ENCODE measurements around the gene FRK. TPM values are rescaled to one million over a fixed set of nuclear protein-coding genes. Genes with fewer than 3 reads are reported as not detected.
"Not testable (repeated sequence)": the region's sequence is repeated elsewhere in the genome, so short reads cannot be mapped to it uniquely, and the experiment has no call there.

FRK gene
- total and polyA plus RNA-seq, 7 donors: 0.10 to 4.2 (median 1.4) TPM

DNA sequence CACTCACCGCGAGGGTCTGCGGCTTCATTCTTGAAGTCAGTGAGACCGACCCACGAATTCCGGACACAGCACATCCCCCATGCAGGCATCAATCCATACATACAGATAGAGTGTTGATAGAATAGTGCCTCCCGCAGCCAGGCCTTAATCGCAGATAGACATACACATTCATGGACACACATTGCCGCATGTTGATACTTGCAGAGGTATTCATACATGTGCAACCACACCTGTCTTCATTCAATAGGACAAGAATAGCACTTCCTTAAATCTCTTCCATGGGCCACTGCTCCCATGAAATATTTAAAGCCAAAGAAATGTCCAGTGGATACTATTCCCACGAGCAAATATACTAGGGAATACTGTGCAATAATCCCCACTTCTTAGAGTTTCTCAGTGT is 170.5 kb downstream of the FRK start:
- Histone ChIP-seq H3K4me1 (no peaks in the 10 kb centered on the region), H3K27me3 (ENCODE audit: insufficient read depth in 3 of 3, low read length in 2 of 3) (no peaks in the 10 kb centered on the region), H3K4me3 (no peak overlapping the region), H3K27ac (no peak overlapping the region), H3K36me3 (ENCODE audit: insufficient read depth in 1 of 2, low read depth in 1 of 2) (no peaks in the 10 kb centered on the region), H3K9me3 (no peaks in the 10 kb centered on the region)
- intact Hi-C loops (cut with DNase I): no loop called here
- 91 to 93% (median 92%) methylated on average over 10 of the region's 10 CpGs for WGBS, 3 donors
- no peak for DNase-seq
- TF ChIP-seq, protein P1, sequence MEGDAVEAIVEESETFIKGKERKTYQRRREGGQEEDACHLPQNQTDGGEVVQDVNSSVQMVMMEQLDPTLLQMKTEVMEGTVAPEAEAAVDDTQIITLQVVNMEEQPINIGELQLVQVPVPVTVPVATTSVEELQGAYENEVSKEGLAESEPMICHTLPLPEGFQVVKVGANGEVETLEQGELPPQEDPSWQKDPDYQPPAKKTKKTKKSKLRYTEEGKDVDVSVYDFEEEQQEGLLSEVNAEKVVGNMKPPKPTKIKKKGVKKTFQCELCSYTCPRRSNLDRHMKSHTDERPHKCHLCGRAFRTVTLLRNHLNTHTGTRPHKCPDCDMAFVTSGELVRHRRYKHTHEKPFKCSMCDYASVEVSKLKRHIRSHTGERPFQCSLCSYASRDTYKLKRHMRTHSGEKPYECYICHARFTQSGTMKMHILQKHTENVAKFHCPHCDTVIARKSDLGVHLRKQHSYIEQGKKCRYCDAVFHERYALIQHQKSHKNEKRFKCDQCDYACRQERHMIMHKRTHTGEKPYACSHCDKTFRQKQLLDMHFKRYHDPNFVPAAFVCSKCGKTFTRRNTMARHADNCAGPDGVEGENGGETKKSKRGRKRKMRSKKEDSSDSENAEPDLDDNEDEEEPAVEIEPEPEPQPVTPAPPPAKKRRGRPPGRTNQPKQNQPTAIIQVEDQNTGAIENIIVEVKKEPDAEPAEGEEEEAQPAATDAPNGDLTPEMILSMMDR (IDR thresholded peaks at IDR 0.05): no peak
- no peak for ATAC-seq

DNA sequence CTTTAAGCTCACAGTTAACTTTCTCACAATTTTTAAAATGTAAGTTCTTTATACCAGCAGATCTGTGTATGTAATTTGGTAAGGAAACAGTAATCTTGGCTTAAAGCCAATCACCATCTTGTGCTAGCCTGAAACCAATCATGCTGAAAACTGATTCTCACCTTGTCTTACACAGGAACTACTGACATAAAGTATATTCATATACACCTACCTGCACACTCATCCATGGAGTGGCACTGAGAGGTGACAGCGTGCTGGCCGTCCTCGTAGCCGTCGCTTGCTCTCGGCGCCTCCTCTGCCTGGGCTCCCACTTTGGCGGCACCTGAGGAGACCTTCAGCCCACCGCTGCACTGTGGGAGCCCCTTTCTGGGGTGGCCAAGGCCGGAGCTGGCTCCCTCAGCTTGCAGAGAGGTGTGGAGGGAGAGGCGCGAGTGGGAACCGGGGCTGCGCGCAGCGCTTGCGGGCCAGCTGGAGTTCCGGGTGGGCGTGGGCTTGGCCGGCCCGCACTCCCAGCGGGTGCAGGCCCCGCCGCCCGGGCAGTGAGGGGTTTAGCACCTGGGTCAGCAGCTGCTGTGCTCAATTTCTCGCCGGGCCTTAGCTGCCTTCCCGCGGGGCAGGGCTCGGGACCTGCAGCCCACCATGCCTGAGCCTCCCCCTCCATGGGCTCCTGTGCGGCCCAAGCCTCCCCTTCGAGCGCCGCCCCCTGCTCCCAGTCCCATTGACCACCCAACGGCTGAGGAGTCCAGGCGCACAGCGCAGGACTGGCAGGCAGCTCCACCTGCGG is 171.8 kb downstream of the FRK start:
- H3K4me1 ChIP-seq; intact Hi-C loops (cut with DNase I); H3K4me3 ChIP-seq; ATAC-seq; DNase-seq; H3K27me3 ChIP-seq (ENCODE audit: insufficient read depth in 3 of 3, low read length in 2 of 3); H3K9me3 ChIP-seq; H3K36me3 ChIP-seq (ENCODE audit: insufficient read depth in 1 of 2, low read depth in 1 of 2); H3K27ac ChIP-seq: not testable (repeated sequence)
- WGBS, 3 donors: 97 to 99% (median 97%) methylated on average over 29 to 38 of the region's 38 CpGs

- Histone ChIP-seq H3K9me3 (no peaks in the 10 kb centered on the region), H3K27ac (no peak overlapping the region), H3K4me1 (no peaks in the 10 kb centered on the region), H3K4me3 (no peak overlapping the region), H3K27me3 (ENCODE audit: insufficient read depth in 3 of 3, low read length in 2 of 3) (no peaks in the 10 kb centered on the region), H3K36me3 (ENCODE audit: insufficient read depth in 1 of 2, low read depth in 1 of 2) (no peaks in the 10 kb centered on the region)
- TF ChIP-seq, protein P1 (IDR thresholded peaks at IDR 0.05): no peak
- intact Hi-C loops (cut with DNase I): no loop called here
- no peak for ATAC-seq
- WGBS, 3 donors: 58 to 70% (median 63%) methylated on average over 7 of the region's 7 CpGs
- no peak for DNase-seq
Observed at GRCh38 chr6:115887891-115888290, 172.8 kb downstream of the FRK start.

DNA sequence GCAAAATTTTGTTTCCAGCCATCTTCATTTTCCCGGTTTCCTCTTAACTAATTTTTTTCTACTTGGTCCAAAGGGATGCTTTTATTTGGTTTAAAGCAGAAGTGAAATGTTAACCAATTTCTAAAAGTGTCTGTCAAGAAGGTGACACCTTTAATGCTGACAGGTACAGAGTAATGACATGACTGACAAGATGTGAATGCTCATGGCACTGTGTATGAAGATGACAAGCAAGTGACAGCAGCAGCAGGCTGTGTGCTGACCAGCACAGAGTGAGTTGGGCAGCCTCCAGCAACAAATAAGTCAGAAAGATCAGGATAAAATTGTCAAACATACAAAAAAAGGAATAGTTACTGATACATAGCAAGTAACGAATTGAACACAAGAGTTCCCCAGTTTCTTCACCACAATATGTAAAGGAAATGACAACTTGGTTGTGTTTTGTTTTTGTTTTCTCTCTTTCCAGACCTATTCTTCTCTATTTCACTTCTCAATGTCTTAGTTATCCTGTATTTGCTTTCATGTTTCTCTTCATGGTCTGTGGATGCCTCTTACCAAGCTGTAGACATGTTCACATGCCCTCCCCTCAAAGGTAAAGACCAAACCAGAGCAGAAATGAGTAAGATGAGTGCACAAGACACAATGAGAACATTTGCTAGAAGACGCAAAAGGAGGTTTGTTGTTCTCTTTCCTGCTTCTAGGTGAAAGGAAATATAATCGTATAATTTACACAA is 174.9 kb downstream of the FRK start:
- Histone ChIP-seq H3K4me3 (no peak overlapping the region), H3K9me3 (no peaks in the 10 kb centered on the region), H3K4me1 (no peaks in the 10 kb centered on the region), H3K27me3 (ENCODE audit: insufficient read depth in 3 of 3, low read length in 2 of 3) (no peaks in the 10 kb centered on the region), H3K36me3 (ENCODE audit: insufficient read depth in 1 of 2, low read depth in 1 of 2) (no peaks in the 10 kb centered on the region), H3K27ac (no peak overlapping the region)
- intact Hi-C loops (cut with DNase I): no loop called here
- no peak for ATAC-seq
- DNase-seq: no peak
- TF ChIP-seq, protein P1 (IDR thresholded peaks at IDR 0.05): no peak
- 69 to 77% (median 70%) methylated on average over 4 of the region's 4 CpGs for WGBS, 3 donors

GRCh38 chr6:115882771-115883170 is 177.9 kb downstream of the FRK start:
- no peak for ATAC-seq
- Histone ChIP-seq H3K36me3 (ENCODE audit: insufficient read depth in 1 of 2, low read depth in 1 of 2) (no peaks in the 10 kb centered on the region), H3K4me1 (no peaks in the 10 kb centered on the region), H3K27me3 (ENCODE audit: insufficient read depth in 3 of 3, low read length in 2 of 3) (no peaks in the 10 kb centered on the region), H3K9me3 (no peaks in the 10 kb centered on the region), H3K4me3 (no peak overlapping the region), H3K27ac (no peak overlapping the region)
- DNase-seq: no peak
- intact Hi-C loops (cut with DNase I): no loop called here
- TF ChIP-seq, protein P1 (IDR thresholded peaks at IDR 0.05): no peak
- WGBS, 3 donors: 74 to 83% (median 81%) methylated on average over 2 of the region's 2 CpGs

All from psoas muscle (tissue), 8 donors.